ENCODE measurements around the gene SBF2.

Gene SBF2

GRCh38 chr11:10293423-10294289 is at the start of gene SBF2:
TSS of gene SBF2 (minus strand) at chr11:10294219. CDS start at chr11:10294069, 150 bp downstream.
- DNase-seq = peak; percentile 85

- no peak for DNase-seq
These were observed 44.3 kb upstream of the SBF2 start for GRCh38 chr11:10338287-10338686.

DNA sequence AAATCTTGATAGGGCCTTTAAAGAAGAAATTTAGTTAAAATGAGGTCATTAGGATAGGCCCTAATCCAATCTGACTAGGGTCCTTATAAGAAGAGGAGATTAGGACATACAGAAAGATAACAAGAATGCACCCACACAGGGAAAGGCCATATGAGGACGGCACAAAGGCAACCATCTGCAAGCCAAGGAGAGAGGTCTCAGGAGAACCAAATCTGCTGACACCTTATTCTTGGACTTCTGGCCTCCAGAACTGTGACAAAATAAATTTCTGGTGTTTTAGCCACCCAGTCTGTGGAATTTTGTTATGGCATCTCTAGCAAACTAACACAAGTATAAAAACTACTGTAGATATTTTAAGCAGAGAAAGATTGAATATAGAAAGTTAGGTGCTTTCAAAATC is 39.5 kb upstream of the SBF2 start:
- DNase-seq = no peak

GRCh38 chr11:10331548-10332289 is 37.7 kb upstream of the SBF2 start:
- no peak for DNase-seq

DNA sequence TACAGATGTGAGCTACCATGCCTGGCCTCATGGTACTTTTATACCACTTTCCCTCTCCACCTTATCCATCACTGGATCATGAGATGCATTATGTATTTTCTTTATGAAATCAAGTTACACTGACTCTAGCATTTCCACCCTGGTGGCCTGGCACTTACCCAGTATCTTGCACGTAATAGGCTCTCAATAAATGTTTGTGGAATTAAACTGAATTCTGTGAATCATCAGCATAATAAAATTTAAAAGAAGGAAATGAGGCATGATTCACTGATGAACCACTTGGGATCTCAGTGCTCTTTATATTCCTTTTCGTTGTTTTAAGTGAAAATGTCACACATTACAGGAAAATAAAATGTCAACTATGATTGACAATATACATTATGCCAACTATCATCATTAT is 35.9 kb upstream of the SBF2 start:
- DNase-seq = no peak

- no peak for DNase-seq
These were observed 35.3 kb upstream of the SBF2 start for GRCh38 chr11:10329356-10329755.

GRCh38 chr11:10328314-10329098 is 34.5 kb upstream of the SBF2 start:
- peak; percentile 37 for DNase-seq

DNA sequence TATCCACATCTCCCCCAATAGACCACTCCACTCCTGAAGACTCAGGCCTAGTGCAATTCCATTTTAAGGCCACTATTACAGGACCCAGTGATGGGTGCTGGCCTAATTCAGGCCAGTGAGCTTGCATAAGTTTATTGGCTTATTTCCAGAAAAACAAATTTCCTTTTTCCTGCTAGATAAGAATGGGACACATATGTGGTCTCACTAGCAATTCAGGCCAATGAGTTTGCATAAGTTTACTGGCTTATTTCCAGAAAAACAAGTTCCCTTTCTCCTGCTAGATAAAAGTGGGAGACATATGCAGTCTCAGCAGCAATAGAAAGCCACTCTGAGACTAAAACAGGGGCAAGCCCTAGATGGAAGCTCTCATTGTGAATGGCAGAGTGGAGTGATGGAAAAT is 33.2 kb upstream of the SBF2 start:
- peak; percentile 15 for DNase-seq

GRCh38 chr11:10326012-10326964 is 32.3 kb upstream of the SBF2 start:
- peak; percentile 89 for DNase-seq

DNA sequence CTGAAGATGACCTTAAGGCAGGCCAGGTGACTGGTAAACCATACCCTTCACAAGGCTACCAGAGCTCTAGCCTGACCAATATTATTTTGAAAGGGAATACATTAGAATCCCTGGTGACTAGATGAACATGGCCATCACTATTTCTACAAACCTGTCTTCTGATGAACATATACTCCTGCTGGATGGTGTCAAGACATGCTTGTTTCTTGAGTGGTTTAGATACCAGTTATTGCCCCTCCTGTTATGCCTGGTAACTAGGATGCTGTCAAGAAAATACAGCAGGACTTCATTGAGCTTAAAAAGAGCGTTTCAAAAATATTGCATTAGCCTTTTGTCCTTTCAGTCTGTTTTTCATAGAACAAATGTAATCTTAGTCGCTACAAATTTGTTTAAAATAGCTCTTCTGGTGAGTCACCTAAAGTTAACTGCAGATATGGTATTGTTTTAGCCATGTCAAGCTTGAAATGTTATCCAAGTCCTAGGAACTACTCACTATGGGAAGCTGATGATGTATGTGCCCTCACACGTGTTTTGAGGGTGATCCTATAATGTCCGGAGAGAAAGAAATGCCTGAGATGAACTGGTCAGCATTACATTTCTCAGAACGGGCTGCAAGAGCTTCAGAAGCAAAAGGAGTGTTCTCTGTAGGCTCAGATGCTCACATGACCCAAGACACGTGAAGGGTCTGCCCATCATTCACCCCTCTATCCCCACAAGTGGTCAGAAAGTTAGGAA is 31.4 kb upstream of the SBF2 start:
- DNase-seq = no peak

GRCh38 chr11:10324474-10324873 is 30.5 kb upstream of the SBF2 start:
- no peak for DNase-seq

DNA sequence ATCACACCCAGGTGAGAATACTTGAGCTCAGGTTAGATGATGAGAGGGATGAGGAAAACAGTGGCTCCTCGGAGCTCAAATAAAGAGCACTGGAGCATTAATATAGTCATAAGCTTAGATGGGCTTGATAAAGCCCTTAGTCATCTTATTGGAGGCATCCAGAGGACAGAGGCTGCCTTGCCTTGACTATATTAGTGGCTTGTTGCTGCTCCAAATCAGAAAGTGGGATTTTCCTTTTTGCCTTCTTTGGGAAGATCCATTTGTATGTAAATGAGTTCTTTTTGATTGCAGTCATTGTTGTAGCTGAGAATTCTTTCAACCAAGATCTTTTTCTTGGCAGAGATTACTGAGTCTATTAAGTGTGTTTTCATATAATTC is 29.8 kb upstream of the SBF2 start:
- no peak for DNase-seq

DNA sequence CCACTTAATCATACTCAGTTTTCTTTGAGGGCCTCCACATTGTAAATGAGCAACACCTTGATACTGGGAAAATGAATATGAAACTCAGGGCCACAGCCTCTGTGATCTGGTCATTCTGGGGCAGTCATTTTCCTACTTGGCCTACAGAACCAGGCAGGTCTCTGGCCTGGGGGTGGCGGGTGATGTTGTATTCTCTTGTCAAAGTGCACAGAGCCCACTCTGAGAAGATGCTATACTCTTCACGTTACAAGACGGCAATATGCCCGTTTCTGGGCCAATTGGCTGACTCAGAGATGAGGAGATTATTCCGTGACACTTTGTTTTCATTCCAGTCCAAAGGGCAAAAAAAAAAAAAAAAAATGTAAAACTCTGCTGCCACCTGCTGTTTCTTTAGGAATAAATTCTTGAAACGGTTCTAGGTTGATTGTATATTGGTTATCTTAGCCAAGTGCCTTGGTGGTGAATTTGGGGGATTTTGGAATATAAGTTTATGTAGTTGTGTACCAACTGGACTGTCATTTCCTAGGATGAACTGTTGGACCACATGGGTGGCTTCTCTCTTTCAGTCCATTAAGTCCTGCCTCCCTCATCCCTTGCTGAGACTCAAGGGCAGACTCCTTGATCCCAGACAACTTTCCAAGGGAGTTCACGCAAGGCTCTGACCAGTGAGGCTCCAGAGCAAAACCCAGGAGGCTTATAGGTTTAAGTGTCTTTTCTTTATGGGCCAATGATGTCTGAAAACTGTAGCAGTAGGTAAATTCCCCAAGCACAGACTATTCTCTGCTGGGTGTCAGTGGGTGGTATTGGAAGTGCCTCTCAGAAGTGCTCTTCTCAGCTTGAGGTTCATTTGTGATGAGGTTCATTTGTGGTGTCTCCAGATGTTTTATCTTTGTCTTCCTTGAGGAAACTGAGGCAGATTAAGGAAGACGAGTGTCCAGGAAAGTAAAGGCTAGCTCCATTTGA is 29.1 kb upstream of the SBF2 start:
- DNase-seq = peak; percentile 91

GRCh38 chr11:10322401-10322800 is 28.4 kb upstream of the SBF2 start:
- DNase-seq = no peak

DNA sequence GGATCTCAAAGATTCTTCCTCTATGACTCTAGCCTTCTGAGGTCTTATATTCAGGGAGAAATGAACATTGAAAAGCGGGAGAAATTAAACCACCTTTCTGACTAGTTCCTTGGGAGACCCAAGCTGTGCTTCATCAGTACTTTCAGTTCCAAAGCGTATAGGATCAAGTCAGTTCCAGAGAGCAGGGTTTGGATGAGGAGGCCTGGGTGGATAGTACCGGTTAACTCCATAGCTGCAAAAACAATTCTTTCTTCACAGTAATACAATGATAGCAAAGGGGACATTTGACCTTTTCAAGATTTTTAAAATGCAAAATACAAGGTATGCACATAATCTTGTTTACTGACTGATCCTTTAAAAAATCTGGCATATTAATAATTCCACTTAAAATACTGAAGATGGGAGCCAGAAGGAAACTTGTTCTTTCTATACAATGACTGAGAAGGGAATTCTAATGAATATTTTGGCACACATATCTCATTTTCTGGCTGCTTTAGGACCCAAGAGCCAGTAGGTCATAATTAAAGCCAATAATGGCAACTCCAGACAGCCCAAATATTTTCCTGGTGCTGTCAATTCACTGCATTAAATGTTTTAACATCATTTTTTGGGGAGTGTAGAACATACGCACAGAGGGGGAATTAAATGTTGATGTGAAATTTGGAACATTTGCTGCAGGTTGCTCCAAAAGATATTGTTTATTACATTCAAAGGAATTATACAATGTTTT is 26.9 kb upstream of the SBF2 start:
- no peak for DNase-seq

GRCh38 chr11:10319702-10320558 is 25.9 kb upstream of the SBF2 start:
- DNase-seq = no peak

- DNase-seq = peak; percentile 94
These were observed 24.4 kb upstream of the SBF2 start for GRCh38 chr11:10318527-10318802.

GRCh38 chr11:10317776-10318526 is 23.9 kb upstream of the SBF2 start:
- DNase-seq = peak; percentile 80
